C4-2B (cell line): ENCODE results near the gene SUMF1.

ENCODE experiments used
- H3K27ac ChIP-seq: fragments of 450-650 bp; 2 replicates; pipeline ENCODE4 v1.5.1; 2017
- ZFX ChIP-seq: fragments of 450-650 bp; IDR thresholded peaks from 2 replicates; pipeline ENCODE4 v1.6.1; 2017
- TF ChIP-seq, protein P1 (sequence below): fragments of 450-650 bp; conservative IDR thresholded peaks from 2 replicates; pipeline ENCODE4 v1.5.1; 2017; ENCODE audit warnings: mild to moderate bottlenecking

The SUMF1 gene

DNA sequence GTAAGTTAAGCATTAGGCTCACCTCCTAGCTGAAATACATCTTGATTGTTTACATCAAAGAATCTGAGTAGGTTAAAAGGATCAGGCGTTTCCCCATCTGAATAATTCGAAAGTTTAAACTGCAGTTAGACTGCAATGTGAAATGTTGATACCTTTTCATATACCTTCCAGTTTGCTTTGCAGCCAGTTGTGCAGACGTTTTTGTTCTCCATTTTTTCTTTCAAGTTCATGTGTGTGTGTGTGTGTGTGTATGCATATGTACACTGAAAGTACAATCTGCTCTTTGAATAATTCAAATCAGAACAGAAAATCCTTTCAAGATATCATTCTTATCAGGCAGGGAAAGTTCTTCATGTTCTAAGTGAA, 29.0 kb upstream of the SUMF1 start:
- TF ChIP-seq ZFX, result no peak
- TF ChIP-seq, protein P1, sequence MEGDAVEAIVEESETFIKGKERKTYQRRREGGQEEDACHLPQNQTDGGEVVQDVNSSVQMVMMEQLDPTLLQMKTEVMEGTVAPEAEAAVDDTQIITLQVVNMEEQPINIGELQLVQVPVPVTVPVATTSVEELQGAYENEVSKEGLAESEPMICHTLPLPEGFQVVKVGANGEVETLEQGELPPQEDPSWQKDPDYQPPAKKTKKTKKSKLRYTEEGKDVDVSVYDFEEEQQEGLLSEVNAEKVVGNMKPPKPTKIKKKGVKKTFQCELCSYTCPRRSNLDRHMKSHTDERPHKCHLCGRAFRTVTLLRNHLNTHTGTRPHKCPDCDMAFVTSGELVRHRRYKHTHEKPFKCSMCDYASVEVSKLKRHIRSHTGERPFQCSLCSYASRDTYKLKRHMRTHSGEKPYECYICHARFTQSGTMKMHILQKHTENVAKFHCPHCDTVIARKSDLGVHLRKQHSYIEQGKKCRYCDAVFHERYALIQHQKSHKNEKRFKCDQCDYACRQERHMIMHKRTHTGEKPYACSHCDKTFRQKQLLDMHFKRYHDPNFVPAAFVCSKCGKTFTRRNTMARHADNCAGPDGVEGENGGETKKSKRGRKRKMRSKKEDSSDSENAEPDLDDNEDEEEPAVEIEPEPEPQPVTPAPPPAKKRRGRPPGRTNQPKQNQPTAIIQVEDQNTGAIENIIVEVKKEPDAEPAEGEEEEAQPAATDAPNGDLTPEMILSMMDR, result no peak
- H3K27ac ChIP-seq, result no peak overlapping the region

DNA sequence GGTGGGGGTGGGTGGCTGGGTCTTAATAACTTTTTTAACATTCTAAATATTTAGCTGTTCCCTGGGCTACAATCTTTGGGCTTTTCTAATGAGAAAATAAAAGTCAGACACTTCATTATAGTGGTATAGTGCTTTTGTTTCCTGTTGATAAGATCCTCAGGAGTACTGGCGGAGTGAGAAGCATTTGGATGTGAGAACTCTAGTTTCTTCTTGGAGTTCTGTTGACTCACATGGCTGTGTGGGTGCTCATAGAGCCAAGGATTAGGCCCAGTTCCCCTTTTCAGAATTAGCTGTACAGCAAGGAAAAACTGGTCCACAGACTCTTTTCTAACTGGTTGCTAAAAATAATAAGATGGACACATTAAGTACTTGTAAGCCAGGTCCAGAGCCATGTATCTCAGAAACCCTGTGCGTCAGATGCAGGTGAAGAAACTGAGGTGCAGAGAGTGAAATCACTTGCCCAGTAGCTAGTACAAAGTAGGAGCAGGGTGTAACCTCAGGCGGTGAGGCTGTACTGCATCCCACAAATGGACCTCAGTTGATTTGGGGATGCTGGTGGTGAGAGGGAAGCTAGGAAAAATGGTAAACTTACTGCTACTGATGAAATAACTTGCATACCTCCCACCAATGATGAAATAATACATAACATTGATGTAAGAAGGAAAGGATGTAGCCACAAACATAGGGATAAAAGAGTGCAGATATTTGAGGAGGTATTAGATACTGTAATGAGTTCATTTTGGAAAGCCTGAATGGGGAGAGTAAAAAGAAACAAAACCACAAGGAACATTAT, 28.4 kb upstream of the SUMF1 start:
- H3K27ac ChIP-seq, result no peak overlapping the region
- TF ChIP-seq, protein P1, result no peak
- TF ChIP-seq ZFX, result no peak

DNA sequence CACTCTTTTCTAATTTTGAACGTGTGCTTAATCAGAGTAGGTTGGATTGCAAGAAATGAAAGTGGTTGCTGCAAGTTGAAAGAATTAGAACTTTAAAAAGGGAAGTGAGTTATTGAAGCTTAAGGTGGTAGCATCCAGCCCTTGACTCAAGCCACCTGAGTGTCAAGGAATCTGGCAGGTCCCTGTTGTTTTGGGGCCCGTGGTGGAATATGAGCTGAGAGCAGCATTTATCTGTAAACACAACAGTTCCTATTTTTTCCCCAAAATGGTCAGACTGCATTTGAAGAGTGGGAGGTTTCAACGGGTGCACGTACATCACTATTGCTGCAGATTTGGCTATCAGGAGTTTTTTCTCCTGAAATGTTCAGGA, 27.8 kb upstream of the SUMF1 start:
- no peak for TF ChIP-seq ZFX
- TF ChIP-seq, protein P1, result no peak
- no peak overlapping the region for H3K27ac ChIP-seq

DNA sequence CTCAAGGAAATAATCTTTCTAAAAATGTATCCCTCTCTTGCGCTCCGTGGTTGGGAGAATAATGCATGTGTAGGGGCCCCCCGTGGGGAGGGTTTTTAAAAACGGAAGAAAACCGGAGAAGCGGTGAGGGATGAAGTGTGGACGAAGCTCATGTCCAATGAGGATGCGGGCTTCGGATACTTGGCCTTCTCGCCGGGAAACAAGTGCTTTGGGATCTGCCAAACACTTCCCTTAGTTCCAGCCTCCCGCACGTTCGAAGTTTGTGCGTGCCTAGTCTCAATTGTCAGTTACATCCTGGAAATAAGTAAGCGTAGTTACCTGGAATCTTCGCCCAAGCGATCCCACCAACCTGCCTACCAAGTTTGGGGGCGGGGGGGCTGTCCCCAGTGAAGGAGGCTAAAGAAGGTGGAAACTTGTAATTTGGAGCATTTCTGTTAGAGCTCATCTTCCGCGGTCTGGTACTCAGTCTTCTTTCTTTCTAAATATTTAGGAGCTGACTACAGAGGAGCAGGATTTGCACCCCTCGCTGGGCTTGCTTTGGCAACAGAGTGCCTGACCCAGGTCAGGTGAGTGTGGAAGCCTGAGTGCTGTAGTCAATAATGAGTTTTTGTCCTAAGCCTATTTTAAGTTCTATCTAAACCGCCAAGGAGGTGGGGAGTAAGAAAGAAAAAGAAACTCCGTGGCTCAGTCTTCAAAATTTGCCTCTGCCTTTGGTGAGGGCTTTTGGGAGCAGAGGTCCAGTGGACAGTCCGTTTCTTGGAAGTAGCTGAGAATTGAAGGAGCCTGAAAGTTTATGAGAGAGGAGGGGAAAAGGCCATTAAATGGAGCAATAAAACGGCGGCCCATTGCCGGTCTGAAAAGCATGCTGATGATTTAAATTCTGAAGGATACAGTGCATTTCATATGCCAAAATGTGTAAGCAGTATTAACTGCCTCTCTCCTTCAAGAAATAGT, 27.1 kb upstream of the SUMF1 start:
- no peak for TF ChIP-seq ZFX
- TF ChIP-seq, protein P1, result no peak
- no peak overlapping the region for H3K27ac ChIP-seq

DNA sequence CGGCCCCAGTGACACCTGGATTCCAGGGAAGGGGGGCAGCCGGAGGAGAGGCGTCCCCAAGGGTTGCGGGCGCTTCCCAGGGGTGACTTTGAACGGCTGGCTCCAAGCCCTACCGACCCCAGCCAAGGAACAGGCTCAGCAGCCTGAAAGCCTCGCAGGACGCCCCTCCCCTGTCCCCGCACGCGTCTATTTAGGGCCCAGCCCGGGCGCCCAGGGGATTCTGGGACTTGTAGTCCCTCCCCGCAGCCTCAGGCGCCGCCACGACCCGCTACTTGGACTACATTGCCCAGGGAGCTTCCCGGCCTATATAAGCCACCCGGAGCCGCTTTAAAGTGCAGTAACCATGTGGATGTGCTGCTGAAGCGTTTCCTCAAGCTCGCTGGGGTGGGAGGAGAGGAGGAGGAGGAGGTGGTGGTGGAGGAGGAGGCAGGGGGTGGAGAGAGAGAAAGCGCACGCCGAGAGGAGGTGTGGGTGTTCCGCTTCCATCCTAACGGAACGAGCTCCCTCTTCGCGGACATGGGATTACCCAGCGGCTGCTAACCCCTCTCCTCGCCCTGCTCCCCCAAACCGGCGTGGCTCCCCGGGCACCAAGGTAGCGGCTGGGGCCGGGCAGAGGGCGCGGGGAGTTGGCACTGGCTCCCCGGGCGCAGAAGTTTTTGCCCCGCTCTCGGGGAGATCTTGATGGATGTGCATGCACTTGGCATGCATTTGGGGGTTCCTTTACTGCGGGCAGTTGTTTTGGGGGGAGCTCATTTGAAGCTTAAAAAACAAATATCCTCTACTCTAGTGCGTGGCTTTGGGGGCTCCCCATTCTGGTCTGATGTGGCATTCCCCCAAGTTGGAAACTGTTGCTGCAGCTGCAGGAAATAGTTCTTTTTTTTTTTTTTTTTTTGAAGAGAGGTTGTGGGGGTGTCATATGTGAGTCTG, 26.2 kb upstream of the SUMF1 start, which contains the start of gene ITPR1:
Gene ITPR1 (plus strand): TSS at position 335 of the 927 bp plus-strand sequence. CDS start 23,144 bp downstream, outside the sequence.
- no peak for TF ChIP-seq ZFX
- TF ChIP-seq, protein P1, result no peak
- peak within 1 kb of the TSS; percentile 64 for H3K27ac ChIP-seq

DNA sequence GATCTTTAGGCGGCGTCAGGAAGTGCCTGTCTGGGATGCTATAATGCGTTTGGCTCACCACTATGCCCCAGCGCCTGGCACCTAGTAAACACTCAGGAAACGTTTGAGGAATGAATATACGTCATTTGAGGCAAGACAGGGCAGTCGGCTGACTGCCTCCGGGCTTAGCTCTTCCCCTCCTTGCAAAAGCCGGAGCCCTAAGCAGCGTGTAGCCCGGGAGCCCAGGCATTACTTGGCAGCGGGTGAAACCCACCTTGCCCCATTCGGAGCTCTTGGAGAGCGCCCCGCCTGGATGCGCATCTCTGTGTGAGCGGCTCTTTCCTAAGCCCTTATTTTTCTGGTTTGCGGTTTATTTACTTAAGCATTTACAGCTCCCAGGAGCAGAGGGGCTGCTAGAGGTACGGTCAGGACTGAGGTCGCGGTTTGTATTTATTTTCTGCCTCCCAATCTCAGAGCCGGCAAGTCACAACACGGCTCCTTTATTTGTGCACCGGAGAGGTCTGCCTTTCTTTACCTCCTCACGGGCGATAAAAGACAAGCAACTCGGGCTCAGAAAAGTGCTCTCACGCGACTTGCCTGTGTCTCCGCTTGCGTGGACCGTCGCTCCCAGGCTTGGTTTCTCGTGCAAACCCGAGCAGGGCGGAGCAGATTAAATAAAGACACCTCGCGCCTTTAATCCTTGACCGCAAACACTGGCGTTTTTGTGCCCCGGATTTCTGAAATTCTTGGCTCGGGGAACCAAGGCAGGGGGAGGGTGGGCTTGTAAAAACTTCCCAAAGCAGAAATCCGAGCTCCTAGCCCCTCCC, 25.3 kb upstream of the SUMF1 start:
- H3K27ac ChIP-seq, result peak overlapping the region; percentile 64
- no peak for TF ChIP-seq ZFX
- TF ChIP-seq, protein P1, result no peak
